ENCODE measurements around the gene PCDHGC3.

Gene PCDHGC3

GRCh38 chr5:141516672-141517025 lies 40.9 kb downstream of the PCDHGC3 start:
- DNase-seq (ENCODE audit: low read depth), result no peak
- TF ChIP-seq CTCF (IDR thresholded peaks at IDR 0.05; ENCODE audit: control insufficient read depth, insufficient read depth, low read depth, low read length, missing control alignments), result no peak
- no peak overlapping the region for H3K4me3 ChIP-seq (ENCODE audit: control insufficient read depth, low read depth, low read length)

GRCh38 chr5:141517312-141517711 lies 41.5 kb downstream of the PCDHGC3 start:
- no peak for TF ChIP-seq CTCF (IDR thresholded peaks at IDR 0.05; ENCODE audit: control insufficient read depth, insufficient read depth, low read depth, low read length, missing control alignments)
- H3K4me3 ChIP-seq (ENCODE audit: control insufficient read depth, low read depth, low read length), result no peak overlapping the region
- no peak for DNase-seq (ENCODE audit: low read depth)

GRCh38 chr5:141517880-141518617 lies 42.3 kb downstream of the PCDHGC3 start:
- TF ChIP-seq CTCF (IDR thresholded peaks at IDR 0.05; ENCODE audit: control insufficient read depth, insufficient read depth, low read depth, low read length, missing control alignments), result no peak
- no peak for DNase-seq (ENCODE audit: low read depth)

GRCh38 chr5:141518618-141519015 lies 42.9 kb downstream of the PCDHGC3 start:
- DNase-seq (ENCODE audit: low read depth), result no peak
- no peak overlapping the region for H3K4me3 ChIP-seq (ENCODE audit: control insufficient read depth, low read depth, low read length)
- TF ChIP-seq CTCF (IDR thresholded peaks at IDR 0.05; ENCODE audit: control insufficient read depth, insufficient read depth, low read depth, low read length, missing control alignments), result no peak

More at GRCh38 chr5:141517880-141518617, 42.3 kb downstream of the PCDHGC3 start:
- H3K4me3 ChIP-seq (ENCODE audit: control insufficient read depth, low read depth, low read length), result no peak overlapping the region

- no peak for TF ChIP-seq CTCF (IDR thresholded peaks at IDR 0.05; ENCODE audit: control insufficient read depth, insufficient read depth, low read depth, low read length, missing control alignments)
- no peak overlapping the region for H3K4me3 ChIP-seq (ENCODE audit: control insufficient read depth, low read depth, low read length)
- no peak for DNase-seq (ENCODE audit: low read depth)
Measured at GRCh38 chr5:141519605-141520565, 44.1 kb downstream of the PCDHGC3 start.

- no peak overlapping the region for H3K4me3 ChIP-seq (ENCODE audit: control insufficient read depth, low read depth, low read length)
- peak; percentile 99 for DNase-seq (ENCODE audit: low read depth)
- TF ChIP-seq CTCF (IDR thresholded peaks at IDR 0.05; ENCODE audit: control insufficient read depth, insufficient read depth, low read depth, low read length, missing control alignments), result no peak
Measured at GRCh38 chr5:141521244-141521781, 45.5 kb downstream of the PCDHGC3 start.
